ENCODE measurements around the gene KLHL6. TPM values are rescaled to one million over a fixed set of nuclear protein-coding genes. Genes with fewer than 3 reads are reported as not detected.
"Not testable (repeated sequence)": the region's sequence is repeated elsewhere in the genome, so short reads cannot be mapped to it uniquely, and the experiment has no call there.

KLHL6 gene
- total RNA-seq, 1 donor from 2014 or later: not detected

DNA sequence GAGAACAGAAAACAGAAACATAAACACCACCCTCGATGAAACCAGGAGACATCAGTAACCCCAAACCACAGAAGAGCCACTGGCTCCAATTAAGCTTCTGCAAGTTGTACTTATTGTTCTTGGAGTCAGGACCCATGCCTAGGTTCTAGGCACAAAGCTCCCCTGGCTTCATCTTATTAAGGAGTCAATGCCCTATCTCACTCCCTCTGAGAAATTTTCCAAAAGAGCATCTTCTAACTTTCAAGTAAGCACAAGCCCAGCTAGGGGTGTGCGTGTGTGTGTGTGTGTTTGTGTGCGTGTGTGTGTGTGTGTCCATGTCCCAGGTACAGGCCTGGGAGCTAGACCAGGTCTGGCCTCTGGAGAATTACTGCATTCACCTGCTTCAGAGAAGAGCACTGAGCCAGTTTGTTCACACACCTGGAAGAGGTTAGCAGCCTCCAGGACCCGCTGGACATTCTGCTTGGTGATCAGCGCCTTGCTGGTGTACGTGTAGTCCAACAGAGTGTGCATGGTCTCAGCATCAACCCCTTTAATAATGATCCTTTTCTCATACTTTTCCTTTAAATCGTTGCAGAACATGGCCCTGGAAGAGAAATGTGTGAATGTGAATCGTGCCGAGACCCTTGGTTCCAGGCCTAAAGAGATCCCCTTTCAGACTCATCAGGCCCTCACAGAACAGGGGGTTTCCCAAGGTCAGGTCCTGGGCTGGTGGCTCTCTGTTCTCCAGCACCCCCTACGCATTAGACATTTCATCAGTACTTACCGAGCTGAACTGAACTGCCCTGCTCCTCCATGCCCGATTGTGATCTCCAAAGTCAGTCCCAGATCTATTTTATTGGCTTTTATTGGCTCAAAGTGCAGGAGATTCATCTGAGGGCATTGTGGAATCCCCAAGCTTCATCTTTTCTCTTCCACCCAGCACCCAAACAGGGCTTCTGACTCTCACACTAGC is 27.8 kb downstream of the KLHL6 start:
- Histone ChIP-seq H3K4me3 (ENCODE audit: low read depth, low read length) (no peak overlapping the region), H3K36me3 (ENCODE audit: control insufficient read depth, insufficient read depth, low read length) (no peaks in the 10 kb centered on the region), H3K27me3 (ENCODE audit: control insufficient read depth, insufficient read depth, low read length) (peaks cover 2% of the 10 kb centered on the region)
- TF ChIP-seq, protein P1, sequence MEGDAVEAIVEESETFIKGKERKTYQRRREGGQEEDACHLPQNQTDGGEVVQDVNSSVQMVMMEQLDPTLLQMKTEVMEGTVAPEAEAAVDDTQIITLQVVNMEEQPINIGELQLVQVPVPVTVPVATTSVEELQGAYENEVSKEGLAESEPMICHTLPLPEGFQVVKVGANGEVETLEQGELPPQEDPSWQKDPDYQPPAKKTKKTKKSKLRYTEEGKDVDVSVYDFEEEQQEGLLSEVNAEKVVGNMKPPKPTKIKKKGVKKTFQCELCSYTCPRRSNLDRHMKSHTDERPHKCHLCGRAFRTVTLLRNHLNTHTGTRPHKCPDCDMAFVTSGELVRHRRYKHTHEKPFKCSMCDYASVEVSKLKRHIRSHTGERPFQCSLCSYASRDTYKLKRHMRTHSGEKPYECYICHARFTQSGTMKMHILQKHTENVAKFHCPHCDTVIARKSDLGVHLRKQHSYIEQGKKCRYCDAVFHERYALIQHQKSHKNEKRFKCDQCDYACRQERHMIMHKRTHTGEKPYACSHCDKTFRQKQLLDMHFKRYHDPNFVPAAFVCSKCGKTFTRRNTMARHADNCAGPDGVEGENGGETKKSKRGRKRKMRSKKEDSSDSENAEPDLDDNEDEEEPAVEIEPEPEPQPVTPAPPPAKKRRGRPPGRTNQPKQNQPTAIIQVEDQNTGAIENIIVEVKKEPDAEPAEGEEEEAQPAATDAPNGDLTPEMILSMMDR (IDR thresholded peaks at IDR 0.05; ENCODE audit: insufficient read depth, low read length, poor library complexity, severe bottlenecking): no peak
- DNase-seq (ENCODE audit: low read depth): no peak

DNA sequence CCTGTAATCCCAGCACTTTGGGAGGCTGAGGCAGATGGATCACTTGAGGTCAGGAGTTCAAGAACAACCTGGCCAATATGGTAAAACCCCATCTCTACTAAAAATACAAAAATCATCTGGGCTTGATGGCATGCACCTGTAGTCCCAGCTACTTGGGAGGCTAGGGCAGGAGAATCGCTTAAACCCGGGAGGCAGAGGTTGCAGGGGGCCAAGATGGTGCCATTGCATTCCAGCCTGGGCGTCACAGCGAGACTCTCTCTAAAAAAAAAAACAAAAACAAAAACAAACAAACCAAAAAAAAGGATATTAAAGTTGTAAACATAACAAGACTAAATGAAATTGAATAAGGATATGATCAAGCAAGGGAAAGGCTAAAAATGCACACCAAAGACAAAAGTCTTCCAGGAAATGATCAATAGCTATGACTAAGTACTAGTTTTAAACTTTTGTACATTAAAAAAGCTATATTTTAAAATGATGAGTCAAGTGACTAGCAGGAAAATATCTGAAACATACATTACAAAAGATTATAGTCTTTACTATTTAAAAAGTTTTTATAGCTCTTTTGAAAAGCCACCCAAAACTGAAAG is 28.6 kb downstream of the KLHL6 start:
- no peak overlapping the region for H3K4me3 ChIP-seq (ENCODE audit: low read depth, low read length)
- DNase-seq (ENCODE audit: low read depth): no peak
- H3K36me3 ChIP-seq (ENCODE audit: control insufficient read depth, insufficient read depth, low read length): no peaks in the 10 kb centered on the region
- TF ChIP-seq, protein P1 (IDR thresholded peaks at IDR 0.05; ENCODE audit: insufficient read depth, low read length, poor library complexity, severe bottlenecking): no peak
- no peaks in the 10 kb centered on the region for H3K27me3 ChIP-seq (ENCODE audit: control insufficient read depth, insufficient read depth, low read length)

DNA sequence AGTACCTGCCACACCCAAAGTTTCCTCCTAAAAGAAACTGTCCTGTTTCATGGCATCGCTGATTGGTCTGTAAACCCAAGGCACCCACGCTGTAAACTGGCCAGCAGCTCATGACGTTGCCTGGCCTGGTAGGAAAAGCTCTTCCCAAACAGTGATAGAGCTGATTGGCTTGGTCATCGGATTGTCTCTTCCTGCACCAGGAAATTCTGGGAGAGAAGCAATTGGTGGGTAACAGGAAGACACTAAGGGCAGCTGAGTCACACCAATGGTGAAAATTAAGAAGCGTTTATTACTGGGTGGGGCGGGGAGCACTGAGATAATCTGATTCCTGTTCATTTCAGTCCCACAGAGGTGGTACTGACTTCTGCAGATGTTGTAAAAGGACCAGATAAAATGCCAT is 31.0 kb downstream of the KLHL6 start:
- TF ChIP-seq, protein P1 (IDR thresholded peaks at IDR 0.05; ENCODE audit: insufficient read depth, low read length, poor library complexity, severe bottlenecking): no peak
- Histone ChIP-seq H3K27me3 (ENCODE audit: control insufficient read depth, insufficient read depth, low read length) (no peaks in the 10 kb centered on the region), H3K4me3 (ENCODE audit: low read depth, low read length) (no peak overlapping the region), H3K36me3 (ENCODE audit: control insufficient read depth, insufficient read depth, low read length) (no peaks in the 10 kb centered on the region)
- no peak for DNase-seq (ENCODE audit: low read depth)

DNA sequence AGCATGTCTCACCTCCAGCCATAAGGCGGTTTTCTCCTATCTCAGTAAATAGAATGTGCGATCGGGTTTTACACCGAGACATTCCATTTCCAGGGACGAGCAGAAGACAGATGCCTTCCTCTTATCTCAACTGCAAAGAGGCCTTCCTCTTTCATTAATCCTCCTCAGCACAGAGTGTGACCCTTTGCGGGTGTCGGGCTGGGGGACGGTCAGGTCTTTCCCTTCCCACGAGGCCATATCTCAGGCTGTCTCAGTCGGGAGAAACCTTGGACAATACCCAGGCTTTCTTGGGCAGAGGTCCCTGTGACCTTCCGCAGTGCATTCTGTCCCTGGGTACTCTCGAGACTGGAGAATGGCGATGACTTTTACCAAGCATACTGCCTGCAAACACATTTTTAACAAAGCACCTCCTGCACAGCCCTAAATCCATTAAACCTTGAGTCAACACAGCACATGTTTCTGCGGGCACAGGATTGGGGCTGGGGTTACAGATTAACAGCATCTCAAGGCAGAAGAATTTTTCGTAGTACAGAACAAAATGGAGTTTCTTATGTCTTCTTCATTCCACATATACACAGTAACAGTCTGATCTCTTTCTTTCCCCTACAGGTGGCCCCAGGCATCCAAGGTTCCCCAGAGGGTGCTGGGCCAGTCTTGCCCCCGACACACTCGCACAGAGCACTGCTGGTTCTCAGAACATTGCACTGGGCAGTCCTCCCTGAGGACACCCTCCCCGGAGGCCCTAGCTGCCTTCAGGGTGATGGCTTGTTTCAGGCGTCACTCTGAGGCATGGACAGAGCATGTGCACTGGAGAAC is 34.6 kb downstream of the KLHL6 start:
- DNase-seq (ENCODE audit: low read depth); H3K36me3 ChIP-seq (ENCODE audit: control insufficient read depth, insufficient read depth, low read length); H3K27me3 ChIP-seq (ENCODE audit: control insufficient read depth, insufficient read depth, low read length); H3K4me3 ChIP-seq (ENCODE audit: low read depth, low read length): not testable (repeated sequence)

DNA sequence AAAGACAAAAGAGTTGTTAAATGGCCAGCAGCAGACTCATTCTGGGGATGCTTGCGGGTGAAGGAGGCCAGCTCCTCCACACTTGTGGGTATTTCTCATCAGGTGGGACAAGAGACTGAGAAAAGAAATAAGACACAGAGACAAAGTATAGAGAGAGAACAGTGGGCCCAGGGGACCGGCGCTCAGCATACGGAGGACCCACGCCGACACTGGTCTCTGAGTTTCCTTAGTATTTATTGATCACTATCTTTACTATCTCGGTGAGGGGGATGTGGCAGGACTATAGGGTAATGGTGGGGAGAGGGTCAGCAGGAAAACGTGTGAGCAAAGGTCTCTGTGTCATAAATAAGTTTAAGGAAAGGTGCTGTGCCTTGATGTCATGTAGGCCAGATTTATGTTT is 35.2 kb downstream of the KLHL6 start:
- not testable (repeated sequence) for H3K27me3 ChIP-seq (ENCODE audit: control insufficient read depth, insufficient read depth, low read length); DNase-seq (ENCODE audit: low read depth); H3K36me3 ChIP-seq (ENCODE audit: control insufficient read depth, insufficient read depth, low read length); H3K4me3 ChIP-seq (ENCODE audit: low read depth, low read length)

DNA sequence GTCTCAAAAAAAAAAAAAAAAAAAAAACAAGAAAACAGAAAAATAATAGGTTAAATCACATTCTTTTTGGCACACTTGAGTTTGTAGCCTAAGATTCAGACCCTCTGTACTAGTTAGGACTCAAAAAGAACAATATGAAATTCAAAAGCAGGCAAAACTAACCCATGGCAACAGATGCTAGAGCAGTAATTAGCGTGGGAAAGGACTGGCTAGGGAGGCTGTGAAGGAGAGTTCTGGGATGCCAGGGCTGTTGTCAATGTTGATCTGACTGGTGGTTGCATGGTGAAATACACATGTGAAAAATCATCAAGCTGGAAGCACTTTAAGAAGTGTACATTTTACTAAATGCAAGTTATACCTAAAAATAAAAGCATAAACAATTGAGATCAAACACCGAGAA is 35.6 kb downstream of the KLHL6 start:
- no peaks in the 10 kb centered on the region for H3K27me3 ChIP-seq (ENCODE audit: control insufficient read depth, insufficient read depth, low read length)
- TF ChIP-seq, protein P1 (IDR thresholded peaks at IDR 0.05; ENCODE audit: insufficient read depth, low read length, poor library complexity, severe bottlenecking): no peak

More for the DNA sequence above, 35.6 kb downstream of the KLHL6 start:
- no peak for DNase-seq (ENCODE audit: low read depth)
- Histone ChIP-seq H3K36me3 (ENCODE audit: control insufficient read depth, insufficient read depth, low read length) (no peaks in the 10 kb centered on the region), H3K4me3 (ENCODE audit: low read depth, low read length) (no peak overlapping the region)

All from kidney epithelial cell (primary cell).